ENCODE measurements around the gene IGLL5.
A peak's percentile ranks its signal among the peaks of the same experiment; 100 is the strongest.

IGLL5 gene

DNA sequence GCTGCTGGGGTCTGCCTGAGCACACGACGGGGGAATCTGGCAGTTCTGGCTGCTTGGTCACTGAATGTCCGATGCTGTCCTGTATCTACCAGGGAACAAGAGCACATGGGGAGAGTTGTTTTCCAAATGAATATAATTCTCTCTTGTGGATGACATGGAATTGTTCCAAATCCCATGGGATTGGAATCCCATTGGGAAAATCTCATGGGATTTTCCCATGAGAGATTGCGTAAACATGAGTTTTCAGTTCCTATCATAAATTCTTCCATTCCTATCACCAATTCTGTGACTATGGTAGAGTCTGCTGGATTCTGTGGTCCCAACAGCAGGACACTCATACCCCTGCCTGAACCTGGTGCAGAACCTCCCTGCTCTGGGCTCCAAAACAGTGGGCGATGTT lies 35.6 kb upstream of the IGLL5 start:
- Histone ChIP-seq H3K27me3 (ENCODE audit: insufficient read depth, low read length, poor library complexity) (no peaks in the 10 kb centered on the region), H2AK5ac (ENCODE audit: low read length) (no peak overlapping the region), H3K56ac (ENCODE audit: low read length) (no peak overlapping the region), H3K4me1 (ENCODE audit: control insufficient read depth, low read depth, low read length) (no peaks in the 10 kb centered on the region), H3K18ac (ENCODE audit: low read length) (no peak overlapping the region), H3K4ac (ENCODE audit: low read depth, low read length) (no peak overlapping the region), H3K27ac (ENCODE audit: low read depth, low read length) (no peak overlapping the region), H4K5ac (ENCODE audit: low read length) (no peak overlapping the region), H3K4me2 (ENCODE audit: low read length) (no peak overlapping the region), H3K9ac (ENCODE audit: low read length) (no peak overlapping the region), H4K8ac (ENCODE audit: low read depth, low read length) (no peak overlapping the region), H3K79me2 (ENCODE audit: control insufficient read depth, insufficient read depth, low read length) (no peaks in the 10 kb centered on the region), H2BK120ac (ENCODE audit: low read depth, low read length) (no peak overlapping the region), H3K23ac (ENCODE audit: low read length) (no peak overlapping the region), H3K79me1 (ENCODE audit: low read length) (no peaks in the 10 kb centered on the region), H3K4me3 (ENCODE audit: low read length) (no peak overlapping the region), H2BK5ac (ENCODE audit: low read length) (no peak overlapping the region), H2BK15ac (replicated peaks; ENCODE audit: low read depth) (no peak overlapping the region), H3K36me3 (ENCODE audit: control insufficient read depth, insufficient read depth, low read length) (no peaks in the 10 kb centered on the region)
- no CpG with 5 or more reads among the region's 5 CpGs for WGBS (ENCODE audit: extremely low coverage, insufficient coverage, low lambda C conversion rate)
- no peak for DNase-seq

DNA sequence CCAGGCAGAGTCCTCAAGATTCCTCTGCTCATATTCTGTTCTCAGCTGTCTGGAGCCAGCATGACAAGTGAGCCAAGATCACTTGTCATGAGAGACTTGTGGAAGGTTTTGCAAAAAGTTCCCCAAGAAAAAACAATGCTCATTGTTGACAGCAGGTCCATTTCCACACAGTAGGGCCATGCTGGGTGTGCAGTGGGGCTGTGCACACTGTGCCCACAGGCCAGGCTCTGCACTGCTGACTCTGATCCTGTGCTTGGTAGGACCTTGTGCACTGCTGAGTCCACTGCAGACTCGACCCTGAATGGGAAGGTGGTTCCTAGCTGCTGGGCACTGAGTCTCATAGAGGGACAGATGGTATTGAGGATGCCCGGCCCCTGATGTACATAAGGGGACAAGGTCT lies 33.9 kb upstream of the IGLL5 start:
- Histone ChIP-seq H2BK15ac (replicated peaks; ENCODE audit: low read depth) (no peak overlapping the region), H4K5ac (ENCODE audit: low read length) (no peak overlapping the region), H3K79me2 (ENCODE audit: control insufficient read depth, insufficient read depth, low read length) (no peaks in the 10 kb centered on the region), H3K18ac (ENCODE audit: low read length) (no peak overlapping the region), H3K4ac (ENCODE audit: low read depth, low read length) (no peak overlapping the region), H3K9ac (ENCODE audit: low read length) (no peak overlapping the region), H3K27ac (ENCODE audit: low read depth, low read length) (no peak overlapping the region), H3K27me3 (ENCODE audit: insufficient read depth, low read length, poor library complexity) (no peaks in the 10 kb centered on the region), H3K36me3 (ENCODE audit: control insufficient read depth, insufficient read depth, low read length) (no peaks in the 10 kb centered on the region), H3K4me3 (ENCODE audit: low read length) (no peak overlapping the region), H4K8ac (ENCODE audit: low read depth, low read length) (no peak overlapping the region), H3K79me1 (ENCODE audit: low read length) (no peaks in the 10 kb centered on the region), H3K4me2 (ENCODE audit: low read length) (no peak overlapping the region), H2BK5ac (ENCODE audit: low read length) (no peak overlapping the region), H2AK5ac (ENCODE audit: low read length) (no peak overlapping the region), H3K23ac (ENCODE audit: low read length) (no peak overlapping the region), H2BK120ac (ENCODE audit: low read depth, low read length) (no peak overlapping the region), H3K4me1 (ENCODE audit: control insufficient read depth, low read depth, low read length) (no peaks in the 10 kb centered on the region), H3K56ac (ENCODE audit: low read length) (no peak overlapping the region)
- no peak for DNase-seq
- WGBS (ENCODE audit: extremely low coverage, insufficient coverage, low lambda C conversion rate), result no CpG with 5 or more reads among the region's 2 CpGs

DNA sequence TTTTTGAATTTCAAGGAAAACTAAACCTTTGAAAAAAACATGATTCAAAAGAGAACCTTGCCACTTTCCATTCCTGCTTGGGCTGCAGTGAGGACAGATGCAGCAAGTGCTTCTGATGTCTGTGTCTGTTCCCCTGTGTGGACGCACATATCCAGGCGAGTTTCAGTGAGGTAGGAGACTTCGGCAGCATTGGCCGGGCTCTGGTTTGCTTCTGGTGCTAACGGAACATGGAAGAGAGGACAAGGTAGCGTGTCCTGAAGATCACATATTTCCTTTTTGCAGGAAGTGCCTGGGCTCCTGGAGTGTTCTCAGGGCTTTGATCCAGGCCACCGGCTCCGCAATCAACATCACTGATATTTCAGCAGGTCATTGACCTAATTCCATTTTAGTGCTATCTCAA lies 33.1 kb upstream of the IGLL5 start:
- H3K4me2 ChIP-seq (ENCODE audit: low read length), result no peak overlapping the region
- no peak for DNase-seq
- no peak overlapping the region for H3K4me3 ChIP-seq (ENCODE audit: low read length)
- H3K9ac ChIP-seq (ENCODE audit: low read length), result no peak overlapping the region
- H3K27me3 ChIP-seq (ENCODE audit: insufficient read depth, low read length, poor library complexity), result no peaks in the 10 kb centered on the region
- H3K79me1 ChIP-seq (ENCODE audit: low read length), result no peaks in the 10 kb centered on the region
- no peak overlapping the region for H2BK5ac ChIP-seq (ENCODE audit: low read length)
- no peak overlapping the region for H4K5ac ChIP-seq (ENCODE audit: low read length)
- H3K36me3 ChIP-seq (ENCODE audit: control insufficient read depth, insufficient read depth, low read length), result no peaks in the 10 kb centered on the region
- H3K56ac ChIP-seq (ENCODE audit: low read length), result no peak overlapping the region
- no peak overlapping the region for H4K8ac ChIP-seq (ENCODE audit: low read depth, low read length)
- no peak overlapping the region for H3K23ac ChIP-seq (ENCODE audit: low read length)
- no peak overlapping the region for H3K4ac ChIP-seq (ENCODE audit: low read depth, low read length)
- H2BK120ac ChIP-seq (ENCODE audit: low read depth, low read length), result no peak overlapping the region
- no CpG with 5 or more reads among the region's 8 CpGs for WGBS (ENCODE audit: extremely low coverage, insufficient coverage, low lambda C conversion rate)
- H3K27ac ChIP-seq (ENCODE audit: low read depth, low read length), result no peak overlapping the region
- H3K4me1 ChIP-seq (ENCODE audit: control insufficient read depth, low read depth, low read length), result no peaks in the 10 kb centered on the region
- H3K18ac ChIP-seq (ENCODE audit: low read length), result no peak overlapping the region
- H2AK5ac ChIP-seq (ENCODE audit: low read length), result no peak overlapping the region
- no peak overlapping the region for H2BK15ac ChIP-seq (replicated peaks; ENCODE audit: low read depth)
- H3K79me2 ChIP-seq (ENCODE audit: control insufficient read depth, insufficient read depth, low read length), result no peaks in the 10 kb centered on the region

DNA sequence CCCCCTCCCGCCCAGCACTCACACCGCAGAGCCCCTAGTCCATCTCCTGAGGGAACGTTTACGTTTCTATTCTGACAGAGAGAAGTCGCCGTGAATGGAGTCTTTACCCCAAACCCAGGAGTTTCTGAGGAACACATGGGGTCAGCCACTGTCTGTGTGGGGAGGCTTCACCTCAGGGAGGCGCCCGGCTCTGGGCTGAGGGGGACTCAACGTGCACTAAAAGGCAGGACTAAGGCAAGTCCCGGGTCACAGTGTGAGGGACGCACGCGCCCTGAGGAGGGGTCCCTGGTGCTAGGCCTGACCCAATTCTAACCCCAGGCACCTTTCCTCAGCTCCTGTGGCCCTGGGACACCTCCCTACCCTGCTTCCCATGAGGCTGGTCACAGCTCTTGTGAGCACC lies 32.5 kb upstream of the IGLL5 start:
- Histone ChIP-seq H4K5ac (ENCODE audit: low read length) (no peak overlapping the region), H3K56ac (ENCODE audit: low read length) (no peak overlapping the region), H2BK120ac (ENCODE audit: low read depth, low read length) (no peak overlapping the region), H3K23ac (ENCODE audit: low read length) (no peak overlapping the region), H2BK5ac (ENCODE audit: low read length) (no peak overlapping the region), H3K4me3 (ENCODE audit: low read length) (no peak overlapping the region), H3K79me1 (ENCODE audit: low read length) (no peaks in the 10 kb centered on the region), H3K9ac (ENCODE audit: low read length) (no peak overlapping the region), H3K27me3 (ENCODE audit: insufficient read depth, low read length, poor library complexity) (no peaks in the 10 kb centered on the region), H2AK5ac (ENCODE audit: low read length) (no peak overlapping the region), H3K27ac (ENCODE audit: low read depth, low read length) (no peak overlapping the region), H3K79me2 (ENCODE audit: control insufficient read depth, insufficient read depth, low read length) (no peaks in the 10 kb centered on the region), H4K8ac (ENCODE audit: low read depth, low read length) (no peak overlapping the region), H3K4ac (ENCODE audit: low read depth, low read length) (no peak overlapping the region), H2BK15ac (replicated peaks; ENCODE audit: low read depth) (no peak overlapping the region), H3K4me1 (ENCODE audit: control insufficient read depth, low read depth, low read length) (no peaks in the 10 kb centered on the region), H3K18ac (ENCODE audit: low read length) (no peak overlapping the region), H3K36me3 (ENCODE audit: control insufficient read depth, insufficient read depth, low read length) (no peaks in the 10 kb centered on the region), H3K4me2 (ENCODE audit: low read length) (no peak overlapping the region)
- no CpG with 5 or more reads among the region's 13 CpGs for WGBS (ENCODE audit: extremely low coverage, insufficient coverage, low lambda C conversion rate)
- DNase-seq, result no peak

DNA sequence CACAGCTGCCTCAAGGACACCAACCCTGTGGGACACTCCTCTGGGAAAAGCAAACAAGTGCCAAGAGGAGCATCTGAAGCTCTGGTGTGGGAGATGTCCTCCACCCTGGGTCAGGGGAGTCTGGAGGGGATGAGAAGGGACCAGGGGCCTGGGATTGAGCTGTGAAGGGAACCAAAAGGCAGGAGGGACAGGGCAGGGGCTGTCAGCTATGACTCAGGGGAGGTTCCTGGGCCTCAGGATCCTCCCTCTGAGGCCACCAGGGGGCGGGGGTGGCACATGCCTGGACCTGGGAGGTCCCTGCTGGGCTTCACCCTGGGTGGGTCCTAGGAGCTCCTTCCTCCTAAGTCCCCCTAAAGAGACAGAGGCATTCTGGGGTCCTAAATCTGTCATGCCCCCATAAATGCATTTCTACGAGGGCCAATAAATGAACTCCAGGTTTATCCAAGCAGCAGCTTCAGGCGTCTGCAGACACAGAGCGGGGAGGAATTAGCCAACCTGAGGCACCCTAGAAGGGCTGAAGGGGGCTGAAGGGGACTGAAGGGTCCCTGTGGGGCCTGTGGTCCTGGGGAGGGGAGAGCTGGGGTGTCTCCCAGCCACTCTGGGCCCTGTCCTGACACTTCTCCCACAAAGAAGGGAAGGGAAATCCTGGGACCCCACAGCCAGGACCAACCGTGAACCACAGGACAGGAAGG lies 31.9 kb upstream of the IGLL5 start:
- DNase-seq, result peak; percentile 54
- Histone ChIP-seq H3K4me2 (ENCODE audit: low read length) (no peak overlapping the region), H3K56ac (ENCODE audit: low read length) (no peak overlapping the region), H2BK15ac (replicated peaks; ENCODE audit: low read depth) (no peak overlapping the region), H3K4me1 (ENCODE audit: control insufficient read depth, low read depth, low read length) (no peaks in the 10 kb centered on the region), H3K36me3 (ENCODE audit: control insufficient read depth, insufficient read depth, low read length) (no peaks in the 10 kb centered on the region), H3K79me1 (ENCODE audit: low read length) (no peaks in the 10 kb centered on the region), H3K4ac (ENCODE audit: low read depth, low read length) (no peak overlapping the region), H3K27me3 (ENCODE audit: insufficient read depth, low read length, poor library complexity) (no peaks in the 10 kb centered on the region), H3K27ac (ENCODE audit: low read depth, low read length) (no peak overlapping the region), H4K5ac (ENCODE audit: low read length) (no peak overlapping the region), H2AK5ac (ENCODE audit: low read length) (no peak overlapping the region), H3K18ac (ENCODE audit: low read length) (no peak overlapping the region), H3K9ac (ENCODE audit: low read length) (no peak overlapping the region), H2BK120ac (ENCODE audit: low read depth, low read length) (no peak overlapping the region), H3K23ac (ENCODE audit: low read length) (no peak overlapping the region), H2BK5ac (ENCODE audit: low read length) (no peak overlapping the region), H4K8ac (ENCODE audit: low read depth, low read length) (no peak overlapping the region), H3K4me3 (ENCODE audit: low read length) (no peak overlapping the region), H3K79me2 (ENCODE audit: control insufficient read depth, insufficient read depth, low read length) (no peaks in the 10 kb centered on the region)
- WGBS (ENCODE audit: extremely low coverage, insufficient coverage, low lambda C conversion rate), result no CpG with 5 or more reads among the region's 5 CpGs

DNA sequence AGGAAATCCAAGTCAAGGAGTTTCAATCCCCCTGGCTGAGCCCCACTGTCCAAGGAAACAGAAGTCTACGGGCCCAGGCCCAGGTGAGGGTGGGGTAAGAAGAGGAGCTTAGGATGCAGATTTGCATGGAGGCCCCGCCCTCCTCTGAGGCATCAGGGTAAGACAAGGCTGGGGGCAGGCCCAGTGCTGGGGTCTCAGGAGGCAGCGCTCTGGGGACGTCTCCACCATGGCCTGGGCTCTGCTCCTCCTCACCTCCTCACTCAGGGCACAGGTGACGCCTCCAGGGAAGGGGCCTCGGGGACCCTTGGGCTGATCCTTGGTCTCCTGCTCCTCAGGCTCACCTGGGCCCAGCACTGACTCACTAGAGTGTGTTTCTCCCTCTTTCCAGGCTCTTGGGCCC lies 31.3 kb upstream of the IGLL5 start:
- H3K56ac ChIP-seq (ENCODE audit: low read length), result no peak overlapping the region

More for the DNA sequence above, 31.3 kb upstream of the IGLL5 start:
- Histone ChIP-seq H3K9ac (ENCODE audit: low read length) (no peak overlapping the region), H3K79me2 (ENCODE audit: control insufficient read depth, insufficient read depth, low read length) (no peaks in the 10 kb centered on the region), H3K18ac (ENCODE audit: low read length) (no peak overlapping the region), H3K79me1 (ENCODE audit: low read length) (no peaks in the 10 kb centered on the region), H2BK5ac (ENCODE audit: low read length) (no peak overlapping the region), H2BK15ac (replicated peaks; ENCODE audit: low read depth) (no peak overlapping the region), H4K8ac (ENCODE audit: low read depth, low read length) (no peak overlapping the region), H3K4me1 (ENCODE audit: control insufficient read depth, low read depth, low read length) (no peaks in the 10 kb centered on the region), H3K4me3 (ENCODE audit: low read length) (no peak overlapping the region), H2BK120ac (ENCODE audit: low read depth, low read length) (no peak overlapping the region), H2AK5ac (ENCODE audit: low read length) (no peak overlapping the region), H3K4me2 (ENCODE audit: low read length) (no peak overlapping the region), H4K5ac (ENCODE audit: low read length) (no peak overlapping the region), H3K27ac (ENCODE audit: low read depth, low read length) (no peak overlapping the region), H3K27me3 (ENCODE audit: insufficient read depth, low read length, poor library complexity) (no peaks in the 10 kb centered on the region), H3K23ac (ENCODE audit: low read length) (no peak overlapping the region), H3K4ac (ENCODE audit: low read depth, low read length) (no peak overlapping the region), H3K36me3 (ENCODE audit: control insufficient read depth, insufficient read depth, low read length) (no peaks in the 10 kb centered on the region)
- DNase-seq, result no peak
- WGBS (ENCODE audit: extremely low coverage, insufficient coverage, low lambda C conversion rate), result no CpG with 5 or more reads among the region's 6 CpGs
